ENCODE results near the gene MYRF.

The MYRF gene

DNA sequence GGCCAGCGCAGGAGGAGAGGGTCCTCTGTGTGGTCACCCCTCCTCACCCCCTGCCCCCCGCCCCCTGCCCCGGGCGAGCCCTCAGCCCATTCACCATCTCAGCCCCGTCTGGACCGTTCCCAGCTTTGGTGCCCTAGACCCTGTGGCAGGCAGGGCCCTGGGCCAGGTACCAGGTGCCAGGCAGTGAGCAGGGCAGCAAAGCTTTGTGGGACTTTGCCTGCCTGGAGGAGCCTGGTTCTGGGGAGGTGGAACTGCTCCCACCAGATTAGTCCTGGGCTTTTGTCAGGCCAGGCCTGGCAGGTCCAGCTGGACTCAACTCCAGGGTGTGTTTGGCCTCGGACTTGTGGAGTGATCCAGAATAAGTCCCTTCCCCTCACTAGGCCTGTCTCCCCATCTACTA, 13.7 kb upstream of the MYRF start:
- H2BK12ac ChIP-seq (ENCODE audit: low read length), result no peak overlapping the region
- no peak overlapping the region for H3K4me2 ChIP-seq (ENCODE audit: insufficient read depth, low read length, poor library complexity, severe bottlenecking)
- H4K91ac ChIP-seq (ENCODE audit: low read depth, low read length, poor library complexity), result no peak overlapping the region
- H2AFZ ChIP-seq (ENCODE audit: low read length), result no peak overlapping the region
- no peak overlapping the region for H3K14ac ChIP-seq (ENCODE audit: low read length)
- H3K27me3 ChIP-seq (ENCODE audit: control insufficient read depth in 3 of 3, insufficient read depth in 3 of 3, low read depth in 1 of 3, low read length in 3 of 3), result no peaks in the 10 kb centered on the region
- H2BK120ac ChIP-seq (ENCODE audit: low read depth, low read length), result no peak overlapping the region
- H2BK15ac ChIP-seq (ENCODE audit: low read length), result no peak overlapping the region
- H3K36me3 ChIP-seq (replicated peaks in 1 of 2; ENCODE audit: control insufficient read depth in 2 of 2, insufficient read depth in 2 of 2, low read length in 2 of 2), result peaks cover 22 to 67% of the 10 kb centered on the region in 2 donors
- H3K4ac ChIP-seq (ENCODE audit: low read length), result no peak overlapping the region
- H3K79me1 ChIP-seq (ENCODE audit: low read depth, low read length), result peaks cover 5% of the 10 kb centered on the region
- no peaks in the 10 kb centered on the region for H3K4me1 ChIP-seq (ENCODE audit: control insufficient read depth in 2 of 2, insufficient read depth in 1 of 2, low read depth in 1 of 2, low read length in 2 of 2)
- no peak overlapping the region for H3K18ac ChIP-seq (ENCODE audit: low read length)
- no peak overlapping the region for H3K4me3 ChIP-seq (ENCODE audit: low read length in 2 of 2)
- H3K23ac ChIP-seq (ENCODE audit: low read depth, low read length, poor library complexity), result no peak overlapping the region
- no peak overlapping the region for H3K27ac ChIP-seq (replicated peaks; ENCODE audit: low read length)
- WGBS, 2 donors (ENCODE audit: extremely low coverage in 2 of 2, insufficient read length in 2 of 2, insufficient replicate concordance in 1 of 2), result no CpG with 5 or more reads among the region's 7 CpGs
- DNase-seq (ENCODE audit: low spot score), result no peak
- H3K9ac ChIP-seq (ENCODE audit: low read depth, low read length, poor library complexity), result no peak overlapping the region
- H2AK5ac ChIP-seq (ENCODE audit: low read depth, low read length), result no peak overlapping the region
- H4K8ac ChIP-seq (ENCODE audit: low read depth, low read length), result no peak overlapping the region
- no peaks in the 10 kb centered on the region for H3K9me3 ChIP-seq (replicated peaks in 1 of 2; ENCODE audit: control insufficient read depth in 2 of 2, insufficient read depth in 1 of 2, low read depth in 1 of 2, low read length in 2 of 2)
- H2BK5ac ChIP-seq (ENCODE audit: low read length), result no peak overlapping the region

DNA sequence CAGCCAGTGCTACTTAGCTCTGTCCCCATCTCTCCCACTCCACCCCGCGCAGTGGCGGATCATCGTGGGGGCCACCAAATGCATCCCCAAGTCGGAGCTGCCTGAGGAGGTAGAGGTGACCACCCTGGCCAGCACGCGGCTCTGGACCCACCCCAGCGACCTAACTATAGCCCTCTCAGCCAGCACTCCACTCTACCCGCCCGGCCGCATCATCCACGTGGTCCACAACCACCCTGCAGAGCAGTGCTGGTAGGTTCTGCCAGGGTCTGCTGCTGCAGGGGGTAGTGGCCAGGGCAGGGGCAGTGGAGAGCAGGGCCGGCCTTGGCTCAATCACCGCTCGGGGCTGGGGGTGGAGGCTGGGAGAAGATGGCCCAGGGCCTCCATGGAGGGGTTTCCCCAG, 13.0 kb upstream of the MYRF start:
- H2BK5ac ChIP-seq (ENCODE audit: low read length), result peak overlapping the region; percentile 39
- H3K27ac ChIP-seq (replicated peaks; ENCODE audit: low read length), result no peak overlapping the region
- H3K9ac ChIP-seq (ENCODE audit: low read depth, low read length, poor library complexity), result peak overlapping the region; percentile 21
- H3K4me1 ChIP-seq (ENCODE audit: control insufficient read depth in 2 of 2, insufficient read depth in 1 of 2, low read depth in 1 of 2, low read length in 2 of 2), result no peaks in the 10 kb centered on the region
- H4K8ac ChIP-seq (ENCODE audit: low read depth, low read length), result no peak overlapping the region
- H3K9me3 ChIP-seq (replicated peaks in 1 of 2; ENCODE audit: control insufficient read depth in 2 of 2, insufficient read depth in 1 of 2, low read depth in 1 of 2, low read length in 2 of 2), result no peaks in the 10 kb centered on the region
- H3K14ac ChIP-seq (ENCODE audit: low read length), result no peak overlapping the region
- peak overlapping the region; percentile 65 for H3K23ac ChIP-seq (ENCODE audit: low read depth, low read length, poor library complexity)
- H3K4me3 ChIP-seq (ENCODE audit: low read length in 2 of 2), result no peak overlapping the region
- H2BK120ac ChIP-seq (ENCODE audit: low read depth, low read length), result peak overlapping the region; percentile 72
- no peak overlapping the region for H2BK15ac ChIP-seq (ENCODE audit: low read length)
- no peak overlapping the region for H2AFZ ChIP-seq (ENCODE audit: low read length)
- no CpG with 5 or more reads among the region's 15 CpGs for WGBS, 2 donors (ENCODE audit: extremely low coverage in 2 of 2, insufficient read length in 2 of 2, insufficient replicate concordance in 1 of 2)
- no peak overlapping the region for H4K91ac ChIP-seq (ENCODE audit: low read depth, low read length, poor library complexity)
- H3K79me1 ChIP-seq (ENCODE audit: low read depth, low read length), result peaks cover 5% of the 10 kb centered on the region
- H3K4ac ChIP-seq (ENCODE audit: low read length), result no peak overlapping the region
- no peak overlapping the region for H2AK5ac ChIP-seq (ENCODE audit: low read depth, low read length)
- no peak overlapping the region for H2BK12ac ChIP-seq (ENCODE audit: low read length)
- no peak for DNase-seq (ENCODE audit: low spot score)
- H3K4me2 ChIP-seq (ENCODE audit: insufficient read depth, low read length, poor library complexity, severe bottlenecking), result no peak overlapping the region
- H3K36me3 ChIP-seq (replicated peaks in 1 of 2; ENCODE audit: control insufficient read depth in 2 of 2, insufficient read depth in 2 of 2, low read length in 2 of 2), result peaks cover 25 to 72% of the 10 kb centered on the region in 2 donors
- H3K18ac ChIP-seq (ENCODE audit: low read length), result no peak overlapping the region
- no peaks in the 10 kb centered on the region for H3K27me3 ChIP-seq (ENCODE audit: control insufficient read depth in 3 of 3, insufficient read depth in 3 of 3, low read depth in 1 of 3, low read length in 3 of 3)

DNA sequence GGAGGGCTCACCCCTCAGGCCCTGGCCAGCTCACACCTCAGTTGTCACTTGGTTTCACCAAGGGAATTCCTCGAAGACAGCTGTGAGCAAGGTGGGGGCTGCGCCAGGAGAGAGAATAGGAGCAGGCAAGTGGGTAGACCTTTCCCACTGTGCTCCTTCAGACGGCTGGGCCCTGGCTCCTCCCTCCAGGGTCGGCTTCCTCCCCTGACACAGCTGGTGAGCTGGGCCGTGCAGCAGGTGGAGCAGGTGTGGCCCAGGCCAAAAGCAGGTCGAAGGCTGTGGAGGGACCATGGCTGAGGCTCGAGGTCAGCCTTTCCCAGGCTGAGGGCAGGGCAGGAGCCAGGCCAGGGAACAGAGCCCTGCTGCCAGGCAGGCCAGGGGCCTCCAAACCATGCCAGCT, 12.5 kb upstream of the MYRF start:
- Histone ChIP-seq H3K4me3 (ENCODE audit: low read length in 2 of 2) (no peak overlapping the region), H3K27ac (replicated peaks; ENCODE audit: low read length) (no peak overlapping the region), H2AK5ac (ENCODE audit: low read depth, low read length) (no peak overlapping the region), H3K79me1 (ENCODE audit: low read depth, low read length) (peaks cover 3% of the 10 kb centered on the region), H3K4me1 (ENCODE audit: control insufficient read depth in 2 of 2, insufficient read depth in 1 of 2, low read depth in 1 of 2, low read length in 2 of 2) (no peaks in the 10 kb centered on the region), H2BK15ac (ENCODE audit: low read length) (no peak overlapping the region), H3K14ac (ENCODE audit: low read length) (peak overlapping the region; percentile 82), H3K27me3 (ENCODE audit: control insufficient read depth in 3 of 3, insufficient read depth in 3 of 3, low read depth in 1 of 3, low read length in 3 of 3) (no peaks in the 10 kb centered on the region), H4K91ac (ENCODE audit: low read depth, low read length, poor library complexity) (no peak overlapping the region), H3K4ac (ENCODE audit: low read length) (no peak overlapping the region), H2BK12ac (ENCODE audit: low read length) (peak overlapping the region; percentile 41), H4K8ac (ENCODE audit: low read depth, low read length) (no peak overlapping the region), H3K9me3 (replicated peaks in 1 of 2; ENCODE audit: control insufficient read depth in 2 of 2, insufficient read depth in 1 of 2, low read depth in 1 of 2, low read length in 2 of 2) (no peaks in the 10 kb centered on the region), H3K18ac (ENCODE audit: low read length) (no peak overlapping the region), H3K36me3 (replicated peaks in 1 of 2; ENCODE audit: control insufficient read depth in 2 of 2, insufficient read depth in 2 of 2, low read length in 2 of 2) (peaks cover 25 to 69% of the 10 kb centered on the region in 2 donors), H3K9ac (ENCODE audit: low read depth, low read length, poor library complexity) (peak overlapping the region; percentile 44), H3K4me2 (ENCODE audit: insufficient read depth, low read length, poor library complexity, severe bottlenecking) (no peak overlapping the region), H3K23ac (ENCODE audit: low read depth, low read length, poor library complexity) (peak overlapping the region; percentile 43), H2AFZ (ENCODE audit: low read length) (no peak overlapping the region), H2BK120ac (ENCODE audit: low read depth, low read length) (no peak overlapping the region), H2BK5ac (ENCODE audit: low read length) (peak overlapping the region; percentile 75)
- no peak for DNase-seq (ENCODE audit: low spot score)
- no CpG with 5 or more reads among the region's 7 CpGs for WGBS, 2 donors (ENCODE audit: extremely low coverage in 2 of 2, insufficient read length in 2 of 2, insufficient replicate concordance in 1 of 2)

DNA sequence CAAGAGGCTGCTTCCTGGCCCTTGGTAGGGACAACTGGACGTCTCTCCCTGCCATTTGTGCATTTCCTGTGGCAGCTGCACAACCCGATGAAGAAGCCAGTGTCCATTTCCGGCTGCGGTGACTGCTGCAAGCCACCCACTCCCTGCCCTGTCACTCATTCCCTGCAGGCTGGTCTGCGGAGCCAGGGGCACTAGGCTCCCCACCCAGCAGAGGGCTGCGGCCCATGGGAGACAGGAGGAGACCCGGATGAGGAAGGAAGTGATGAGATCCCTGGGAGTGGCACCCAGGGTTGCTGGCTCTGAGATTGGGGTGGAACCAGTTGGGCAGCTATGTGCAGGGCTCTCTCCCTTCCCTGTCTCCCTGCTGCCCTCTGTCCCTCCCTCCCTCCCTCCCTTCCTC, 10.0 kb upstream of the MYRF start:
- WGBS, 2 donors (ENCODE audit: extremely low coverage in 2 of 2, insufficient read length in 2 of 2, insufficient replicate concordance in 1 of 2), result no CpG with 5 or more reads among the region's 7 CpGs
- no peak for DNase-seq (ENCODE audit: low spot score)
- no peak overlapping the region for H2BK120ac ChIP-seq (ENCODE audit: low read depth, low read length)

More for the DNA sequence above, 10.0 kb upstream of the MYRF start:
- Histone ChIP-seq H3K18ac (ENCODE audit: low read length) (no peak overlapping the region), H3K9me3 (replicated peaks in 1 of 2; ENCODE audit: control insufficient read depth in 2 of 2, insufficient read depth in 1 of 2, low read depth in 1 of 2, low read length in 2 of 2) (no peaks in the 10 kb centered on the region), H3K23ac (ENCODE audit: low read depth, low read length, poor library complexity) (peak overlapping the region; percentile 49), H2AFZ (ENCODE audit: low read length) (no peak overlapping the region), H2BK12ac (ENCODE audit: low read length) (no peak overlapping the region), H3K4ac (ENCODE audit: low read length) (no peak overlapping the region), H3K4me2 (ENCODE audit: insufficient read depth, low read length, poor library complexity, severe bottlenecking) (no peak overlapping the region), H4K91ac (ENCODE audit: low read depth, low read length, poor library complexity) (no peak overlapping the region), H4K8ac (ENCODE audit: low read depth, low read length) (no peak overlapping the region), H3K36me3 (replicated peaks in 1 of 2; ENCODE audit: control insufficient read depth in 2 of 2, insufficient read depth in 2 of 2, low read length in 2 of 2) (peaks cover 16 to 46% of the 10 kb centered on the region in 2 donors), H3K4me1 (ENCODE audit: control insufficient read depth in 2 of 2, insufficient read depth in 1 of 2, low read depth in 1 of 2, low read length in 2 of 2) (peaks cover 6 to 16% of the 10 kb centered on the region in 2 donors), H3K4me3 (ENCODE audit: low read length in 2 of 2) (no peak overlapping the region), H3K27me3 (ENCODE audit: control insufficient read depth in 3 of 3, insufficient read depth in 3 of 3, low read depth in 1 of 3, low read length in 3 of 3) (no peaks in the 10 kb centered on the region), H3K14ac (ENCODE audit: low read length) (peak overlapping the region; percentile 89), H3K9ac (ENCODE audit: low read depth, low read length, poor library complexity) (peak overlapping the region; percentile 2), H3K79me1 (ENCODE audit: low read depth, low read length) (peaks cover 3% of the 10 kb centered on the region), H2BK15ac (ENCODE audit: low read length) (no peak overlapping the region), H3K27ac (replicated peaks; ENCODE audit: low read length) (no peak overlapping the region), H2AK5ac (ENCODE audit: low read depth, low read length) (no peak overlapping the region), H2BK5ac (ENCODE audit: low read length) (no peak overlapping the region)

Data from neuronal stem cell (in vitro differentiated cells).